WTC11 (cell line): ENCODE results near the gene RELL1. TPM values are rescaled to one million over a fixed set of nuclear protein-coding genes. Genes with fewer than 3 reads are reported as not detected.

Source experiments
- ATAC-seq: fragments of 200-7000 bp; cut with Tn5 transposase; 2 replicates; pipeline ENCODE4 v1.10.0; 2021; ENCODE audit warnings: mild to moderate bottlenecking, moderate library complexity
- CTCF ChIA-PET: fragments of 300-600 bp; sonication (Branson Sonifier 250); formaldehyde crosslinking; loops from one replicate; lab custom pipeline; 2021; ENCODE audit warnings: antibody characterized with exemption; lab: Charles Lee
- POLR2A ChIA-PET: fragments of 350-600 bp; sonication (Branson Sonifier 250); formaldehyde crosslinking; loops from one replicate; lab custom pipeline; 2021; ENCODE audit warnings: antibody characterized with exemption; lab: Charles Lee
- DNase-seq: peaks from one replicate; pipeline ENCODE4 v3.0.0; 2021; ENCODE audit warnings: low spot score
- H3K27ac Mint-ChIP-seq: 2 replicates; pipeline ENCODE4 v1.8.0; 2021; ENCODE audit warnings: mixed read lengths
- H3K27me3 Mint-ChIP-seq: 2 replicates; pipeline ENCODE4 v1.8.0; 2021; ENCODE audit warnings: low read depth, mild to moderate bottlenecking, moderate library complexity, mixed read lengths
- H3K36me3 Mint-ChIP-seq: 2 replicates; pipeline ENCODE4 v1.8.0; 2021; ENCODE audit warnings: mixed read lengths
- H3K4me1 Mint-ChIP-seq: 2 replicates; pipeline ENCODE4 v1.8.0; 2022; ENCODE audit warnings: mixed read lengths
- H3K4me3 Mint-ChIP-seq: 2 replicates; pipeline ENCODE4 v1.8.0; 2021; ENCODE audit warnings: mild to moderate bottlenecking, moderate library complexity, mixed read lengths
- H3K9me3 Mint-ChIP-seq: 2 replicates; pipeline ENCODE4 v1.8.0; 2021; ENCODE audit warnings: mixed read lengths
- CBFB ChIP-seq: sonication (generic); formaldehyde crosslinking; IDR thresholded peaks from 2 replicates; pipeline ENCODE4 v1.8.1; 2022; ENCODE audit warnings: mild to moderate bottlenecking, low read depth, missing genetic modification reagents
- E2F1 ChIP-seq: sonication (generic); formaldehyde crosslinking; IDR thresholded peaks from 2 replicates; pipeline ENCODE4 v1.8.0; 2022; ENCODE audit warnings: mild to moderate bottlenecking, missing genetic modification reagents
- FOXJ3 ChIP-seq: sonication (generic); formaldehyde crosslinking; IDR thresholded peaks from 2 replicates; pipeline ENCODE4 v1.9.0; 2021; ENCODE audit warnings: missing genetic modification reagents, mild to moderate bottlenecking, borderline replicate concordance
- FOXK1 ChIP-seq: sonication (generic); formaldehyde crosslinking; IDR thresholded peaks from 2 replicates; pipeline ENCODE4 v1.8.0; 2022; ENCODE audit warnings: mild to moderate bottlenecking, moderate library complexity, missing genetic modification reagents
- FOXP4 ChIP-seq: sonication (generic); formaldehyde crosslinking; IDR thresholded peaks from 2 replicates; pipeline ENCODE4 v1.8.0; 2022; ENCODE audit warnings: mild to moderate bottlenecking, missing genetic modification reagents
- JAZF1 ChIP-seq: fragments of 250-450 bp; sonication (Bioruptor Pico); IDR thresholded peaks from 2 replicates; pipeline ENCODE4 v1.9.0; 2021; ENCODE audit warnings: moderate library complexity, mild to moderate bottlenecking, inconsistent platforms
- JUN ChIP-seq: sonication (generic); formaldehyde crosslinking; IDR thresholded peaks from 2 replicates; pipeline ENCODE4 v1.8.0; 2023; ENCODE audit warnings: mild to moderate bottlenecking, missing genetic modification reagents
- RELA ChIP-seq: sonication (generic); formaldehyde crosslinking; IDR thresholded peaks from 2 replicates; pipeline ENCODE4 v1.8.1; 2022; ENCODE audit warnings: missing genetic modification reagents, mild to moderate bottlenecking, borderline replicate concordance
- SMAD4 ChIP-seq: sonication (generic); formaldehyde crosslinking; IDR thresholded peaks from 2 replicates; pipeline ENCODE4 v1.8.0; 2022; ENCODE audit warnings: mild to moderate bottlenecking, missing genetic modification reagents
- TP53 ChIP-seq: sonication (generic); formaldehyde crosslinking; IDR thresholded peaks from 2 replicates; pipeline ENCODE4 v1.8.1; 2023; ENCODE audit warnings: mild to moderate bottlenecking, missing genetic modification reagents
- ZNF532 ChIP-seq: fragments of 250-450 bp; sonication (Bioruptor Pico); IDR thresholded peaks from 2 replicates; pipeline ENCODE4 v1.9.0; 2021; ENCODE audit warnings: mild to moderate bottlenecking, borderline replicate concordance
- total RNA-seq: library from RNA; stranded (reverse); gene quantifications from 3 replicates; pipeline ENCODE4 v1.2.3, GENCODE V29; 2021
- TF ChIP-seq, protein P1 (sequence below): fragments of 250-450 bp; sonication (Bioruptor Pico); IDR thresholded peaks from 2 replicates; pipeline ENCODE4 v1.8.0; 2021; ENCODE audit warnings: mild to moderate bottlenecking
- TF ChIP-seq, protein P2 (sequence below): sonication (generic); formaldehyde crosslinking; IDR thresholded peaks from 2 replicates; pipeline ENCODE4 v1.8.0; 2022; ENCODE audit warnings: mild to moderate bottlenecking, missing genetic modification reagents
- TF ChIP-seq, protein P3 (sequence below): sonication (generic); formaldehyde crosslinking; IDR thresholded peaks from 2 replicates; pipeline ENCODE4 v1.8.1; 2023; ENCODE audit warnings: mild to moderate bottlenecking, missing genetic modification reagents
- TF ChIP-seq, protein P4 (sequence below): sonication (generic); formaldehyde crosslinking; conservative IDR thresholded peaks from 2 replicates; pipeline ENCODE4 v1.8.1; 2022; ENCODE audit warnings: mild to moderate bottlenecking, missing genetic modification reagents
- TF ChIP-seq, protein P5 (sequence below): sonication (generic); formaldehyde crosslinking; IDR thresholded peaks from 2 replicates; pipeline ENCODE4 v1.8.1; 2023; ENCODE audit warnings: mild to moderate bottlenecking, missing genetic modification reagents
- TF ChIP-seq, protein P6 (sequence below): sonication (generic); formaldehyde crosslinking; IDR thresholded peaks from 2 replicates; pipeline ENCODE4 v1.8.1; 2023; ENCODE audit warnings: mild to moderate bottlenecking, missing genetic modification reagents, moderate library complexity
- TF ChIP-seq, protein P7 (sequence below): sonication (generic); formaldehyde crosslinking; IDR thresholded peaks from 2 replicates; pipeline ENCODE4 v1.8.0; 2022; ENCODE audit warnings: mild to moderate bottlenecking, missing genetic modification reagents

Gene RELL1
- total RNA-seq, 1 experiment from 2014 or later: 14.4 TPM

DNA sequence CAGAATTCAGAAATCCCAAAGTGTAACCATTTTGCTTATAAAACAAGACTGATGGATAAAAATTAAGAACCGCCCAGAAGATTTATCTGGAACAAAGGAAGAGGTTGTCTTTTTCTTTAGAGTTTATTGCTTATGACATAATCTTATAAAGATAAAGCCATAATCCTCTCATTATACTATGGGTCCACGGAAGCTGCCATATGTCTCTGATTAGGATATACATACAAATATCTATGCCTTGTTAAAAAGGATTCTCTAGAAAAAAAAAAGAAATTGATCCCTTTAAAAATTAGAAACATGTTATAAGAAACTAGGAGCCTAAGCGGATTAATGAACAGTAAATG is 70.5 kb downstream of the RELL1 start (continued):
- TF ChIP-seq, protein P1, sequence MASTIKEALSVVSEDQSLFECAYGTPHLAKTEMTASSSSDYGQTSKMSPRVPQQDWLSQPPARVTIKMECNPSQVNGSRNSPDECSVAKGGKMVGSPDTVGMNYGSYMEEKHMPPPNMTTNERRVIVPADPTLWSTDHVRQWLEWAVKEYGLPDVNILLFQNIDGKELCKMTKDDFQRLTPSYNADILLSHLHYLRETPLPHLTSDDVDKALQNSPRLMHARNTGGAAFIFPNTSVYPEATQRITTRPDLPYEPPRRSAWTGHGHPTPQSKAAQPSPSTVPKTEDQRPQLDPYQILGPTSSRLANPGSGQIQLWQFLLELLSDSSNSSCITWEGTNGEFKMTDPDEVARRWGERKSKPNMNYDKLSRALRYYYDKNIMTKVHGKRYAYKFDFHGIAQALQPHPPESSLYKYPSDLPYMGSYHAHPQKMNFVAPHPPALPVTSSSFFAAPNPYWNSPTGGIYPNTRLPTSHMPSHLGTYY: no peak
- TF ChIP-seq RELA (CRISPR knock-in tag) (no peak), SMAD4 (CRISPR knock-in tag) (no peak)
- TF ChIP-seq, protein P2, sequence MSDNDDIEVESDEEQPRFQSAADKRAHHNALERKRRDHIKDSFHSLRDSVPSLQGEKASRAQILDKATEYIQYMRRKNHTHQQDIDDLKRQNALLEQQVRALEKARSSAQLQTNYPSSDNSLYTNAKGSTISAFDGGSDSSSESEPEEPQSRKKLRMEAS (CRISPR knock-in tag): no peak
- TF ChIP-seq, protein P3, sequence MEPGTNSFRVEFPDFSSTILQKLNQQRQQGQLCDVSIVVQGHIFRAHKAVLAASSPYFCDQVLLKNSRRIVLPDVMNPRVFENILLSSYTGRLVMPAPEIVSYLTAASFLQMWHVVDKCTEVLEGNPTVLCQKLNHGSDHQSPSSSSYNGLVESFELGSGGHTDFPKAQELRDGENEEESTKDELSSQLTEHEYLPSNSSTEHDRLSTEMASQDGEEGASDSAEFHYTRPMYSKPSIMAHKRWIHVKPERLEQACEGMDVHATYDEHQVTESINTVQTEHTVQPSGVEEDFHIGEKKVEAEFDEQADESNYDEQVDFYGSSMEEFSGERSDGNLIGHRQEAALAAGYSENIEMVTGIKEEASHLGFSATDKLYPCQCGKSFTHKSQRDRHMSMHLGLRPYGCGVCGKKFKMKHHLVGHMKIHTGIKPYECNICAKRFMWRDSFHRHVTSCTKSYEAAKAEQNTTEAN (CRISPR knock-in tag): no peak

DNA sequence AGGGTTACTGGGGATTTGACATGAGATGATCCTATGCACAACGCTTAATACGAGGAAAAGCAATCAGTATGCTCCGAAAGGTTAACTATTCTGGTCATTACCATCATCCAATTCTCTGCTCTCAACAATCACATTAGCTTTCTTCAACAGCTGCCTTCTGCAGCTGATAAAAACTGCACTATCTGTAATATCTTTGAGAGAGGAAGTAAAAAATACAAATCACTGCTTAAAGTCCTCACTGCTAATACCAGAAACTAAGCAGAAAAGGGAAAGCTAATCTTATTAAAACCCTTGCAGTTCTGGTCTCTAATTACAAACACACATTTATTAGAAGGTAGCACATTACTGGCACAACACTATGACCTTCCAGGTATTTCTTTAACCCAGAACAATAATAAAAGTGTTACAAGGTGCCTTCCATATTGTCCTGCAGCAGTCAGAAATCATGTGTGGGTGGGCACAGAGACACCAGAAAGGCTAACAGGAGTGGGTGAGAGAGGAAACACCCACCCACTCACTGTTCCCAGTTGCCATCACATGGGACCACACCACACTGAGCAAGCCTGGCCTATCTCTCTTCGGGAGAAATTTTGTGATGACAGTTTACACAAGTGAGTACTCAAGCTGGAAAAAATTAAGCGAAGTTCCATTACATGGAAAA is 71.0 kb downstream of the RELL1 start:
- no peaks in the 10 kb centered on the region for H3K27me3 Mint-ChIP-seq
- H3K27ac Mint-ChIP-seq: peak overlapping the region; percentile 29
- no peak for ATAC-seq
- peaks cover 7% of the 10 kb centered on the region for H3K4me1 Mint-ChIP-seq
- ChIA-PET CTCF (no interaction called here), POLR2A (no interaction called here)
- no peak overlapping the region for H3K4me3 Mint-ChIP-seq
- H3K9me3 Mint-ChIP-seq: no peaks in the 10 kb centered on the region
- no peak for DNase-seq
- H3K36me3 Mint-ChIP-seq: peaks cover 3% of the 10 kb centered on the region; the same call in 1 of the 2 replicates
- TF ChIP-seq E2F1 (CRISPR knock-in tag) (no peak), JAZF1 (CRISPR knock-in tag) (no peak), JUN (CRISPR knock-in tag) (no peak), CBFB (CRISPR knock-in tag) (no peak), FOXP4 (no peak), ZNF532 (CRISPR knock-in tag) (no peak), TP53 (no peak), FOXK1 (CRISPR knock-in tag) (no peak), FOXJ3 (no peak)
- TF ChIP-seq, protein P4, sequence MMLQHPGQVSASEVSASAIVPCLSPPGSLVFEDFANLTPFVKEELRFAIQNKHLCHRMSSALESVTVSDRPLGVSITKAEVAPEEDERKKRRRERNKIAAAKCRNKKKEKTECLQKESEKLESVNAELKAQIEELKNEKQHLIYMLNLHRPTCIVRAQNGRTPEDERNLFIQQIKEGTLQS (CRISPR knock-in tag): no peak
- TF ChIP-seq, protein P5, sequence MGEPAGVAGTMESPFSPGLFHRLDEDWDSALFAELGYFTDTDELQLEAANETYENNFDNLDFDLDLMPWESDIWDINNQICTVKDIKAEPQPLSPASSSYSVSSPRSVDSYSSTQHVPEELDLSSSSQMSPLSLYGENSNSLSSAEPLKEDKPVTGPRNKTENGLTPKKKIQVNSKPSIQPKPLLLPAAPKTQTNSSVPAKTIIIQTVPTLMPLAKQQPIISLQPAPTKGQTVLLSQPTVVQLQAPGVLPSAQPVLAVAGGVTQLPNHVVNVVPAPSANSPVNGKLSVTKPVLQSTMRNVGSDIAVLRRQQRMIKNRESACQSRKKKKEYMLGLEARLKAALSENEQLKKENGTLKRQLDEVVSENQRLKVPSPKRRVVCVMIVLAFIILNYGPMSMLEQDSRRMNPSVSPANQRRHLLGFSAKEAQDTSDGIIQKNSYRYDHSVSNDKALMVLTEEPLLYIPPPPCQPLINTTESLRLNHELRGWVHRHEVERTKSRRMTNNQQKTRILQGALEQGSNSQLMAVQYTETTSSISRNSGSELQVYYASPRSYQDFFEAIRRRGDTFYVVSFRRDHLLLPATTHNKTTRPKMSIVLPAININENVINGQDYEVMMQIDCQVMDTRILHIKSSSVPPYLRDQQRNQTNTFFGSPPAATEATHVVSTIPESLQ: no peak
- TF ChIP-seq, protein P6, sequence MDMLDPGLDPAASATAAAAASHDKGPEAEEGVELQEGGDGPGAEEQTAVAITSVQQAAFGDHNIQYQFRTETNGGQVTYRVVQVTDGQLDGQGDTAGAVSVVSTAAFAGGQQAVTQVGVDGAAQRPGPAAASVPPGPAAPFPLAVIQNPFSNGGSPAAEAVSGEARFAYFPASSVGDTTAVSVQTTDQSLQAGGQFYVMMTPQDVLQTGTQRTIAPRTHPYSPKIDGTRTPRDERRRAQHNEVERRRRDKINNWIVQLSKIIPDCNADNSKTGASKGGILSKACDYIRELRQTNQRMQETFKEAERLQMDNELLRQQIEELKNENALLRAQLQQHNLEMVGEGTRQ (CRISPR knock-in tag): no peak
- TF ChIP-seq, protein P7, sequence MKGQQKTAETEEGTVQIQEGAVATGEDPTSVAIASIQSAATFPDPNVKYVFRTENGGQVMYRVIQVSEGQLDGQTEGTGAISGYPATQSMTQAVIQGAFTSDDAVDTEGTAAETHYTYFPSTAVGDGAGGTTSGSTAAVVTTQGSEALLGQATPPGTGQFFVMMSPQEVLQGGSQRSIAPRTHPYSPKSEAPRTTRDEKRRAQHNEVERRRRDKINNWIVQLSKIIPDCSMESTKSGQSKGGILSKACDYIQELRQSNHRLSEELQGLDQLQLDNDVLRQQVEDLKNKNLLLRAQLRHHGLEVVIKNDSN: no peak
